Measurements from ENCODE around the gene FOXRED1.

Gene FOXRED1

DNA sequence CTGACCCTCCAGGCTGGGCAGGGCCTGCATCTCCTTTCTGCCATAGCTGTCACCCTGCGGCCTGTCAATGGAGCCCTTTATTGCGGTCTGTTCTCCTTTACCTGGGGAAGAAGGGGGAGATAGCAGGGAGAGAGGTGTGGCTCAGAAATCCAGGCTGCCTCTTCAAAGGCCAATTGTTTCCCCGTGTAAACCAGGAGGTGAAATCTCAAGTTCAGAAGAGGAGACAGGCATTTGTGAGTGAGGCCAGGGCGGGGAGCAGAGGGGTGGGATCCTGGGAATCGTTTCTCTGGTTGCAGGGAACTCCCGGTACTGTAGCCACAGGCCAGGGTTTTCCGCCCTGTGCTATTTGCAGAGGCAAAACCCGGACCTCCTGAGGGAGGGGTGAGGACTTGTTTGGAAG, 44.0 kb downstream of the FOXRED1 start:
- DNase-seq: no peak

DNA sequence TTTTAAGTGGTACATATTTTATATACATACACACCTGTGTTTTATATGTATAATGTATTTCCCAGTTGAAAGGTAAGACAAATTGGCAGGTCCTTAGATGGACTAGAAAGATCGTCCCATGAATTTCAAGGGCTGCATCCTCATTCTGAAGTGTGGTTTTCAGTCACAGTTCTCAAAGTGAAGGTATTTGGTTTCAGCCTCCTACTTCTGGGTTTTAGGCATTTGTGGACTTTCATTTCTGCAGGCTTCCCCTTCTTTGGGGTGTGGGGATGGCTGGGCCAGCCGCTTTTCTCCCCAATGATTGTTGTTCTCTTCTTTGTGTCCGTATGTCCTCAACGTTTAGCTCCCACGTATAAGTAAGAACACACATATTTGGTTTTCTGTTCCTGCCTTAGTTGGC, 44.9 kb downstream of the FOXRED1 start:
- DNase-seq: no peak

DNA sequence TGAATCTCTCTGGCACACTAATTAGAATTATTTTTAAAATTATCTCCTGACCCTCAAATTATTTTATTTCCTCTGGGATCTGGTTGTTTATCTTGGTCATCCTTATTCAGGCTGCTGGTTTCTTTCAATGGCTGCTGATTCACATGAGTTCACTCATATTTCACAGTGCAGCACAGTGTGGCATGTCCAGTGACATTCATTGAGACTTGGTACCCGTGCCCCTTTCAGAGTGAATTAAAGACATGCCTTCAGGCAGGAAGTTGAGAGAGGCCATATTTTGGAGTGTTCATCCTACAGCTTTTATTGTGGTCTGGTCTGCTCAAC, 48.4 kb downstream of the FOXRED1 start:
- DNase-seq: no peak

DNA sequence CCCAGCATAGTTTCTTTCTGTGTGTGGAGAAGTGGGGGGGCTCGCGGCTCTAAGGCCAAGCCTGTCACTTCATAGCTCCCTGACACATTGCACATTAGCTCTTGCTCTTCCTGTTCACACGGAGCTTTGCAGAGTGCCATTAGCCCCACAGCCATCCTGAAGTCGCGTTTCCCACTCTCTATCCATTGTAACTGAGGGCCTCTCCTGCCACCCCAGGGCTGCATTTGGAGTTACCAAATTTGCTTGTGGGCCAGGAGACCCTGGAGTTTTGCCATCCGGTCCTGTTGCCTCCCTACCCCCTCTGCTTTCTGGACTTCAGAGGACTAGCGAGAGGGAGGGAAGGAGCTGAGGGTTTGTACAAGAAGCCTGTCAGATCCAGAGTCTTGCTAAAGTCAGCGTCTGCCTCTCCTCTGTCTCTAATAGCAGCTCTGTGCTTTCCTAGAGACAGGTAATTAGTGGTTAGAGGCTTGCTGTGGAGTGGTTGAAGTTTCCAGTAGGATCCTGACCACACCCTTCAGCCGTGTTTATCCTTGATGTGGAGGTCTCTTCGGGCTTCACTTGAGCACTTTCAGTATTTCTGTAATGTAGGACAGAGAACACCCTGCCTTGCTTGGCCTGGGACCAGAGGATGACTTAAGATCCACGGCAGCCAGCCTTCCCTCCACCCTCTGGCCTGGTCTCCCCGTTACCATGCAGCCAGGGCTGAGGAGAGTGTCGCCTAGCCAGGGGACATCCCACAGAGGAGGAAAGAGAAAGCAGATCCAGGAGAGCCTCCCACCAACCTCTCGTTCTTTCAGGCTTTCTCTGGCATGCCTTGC, 49.0 kb downstream of the FOXRED1 start:
- no peak for DNase-seq

DNA sequence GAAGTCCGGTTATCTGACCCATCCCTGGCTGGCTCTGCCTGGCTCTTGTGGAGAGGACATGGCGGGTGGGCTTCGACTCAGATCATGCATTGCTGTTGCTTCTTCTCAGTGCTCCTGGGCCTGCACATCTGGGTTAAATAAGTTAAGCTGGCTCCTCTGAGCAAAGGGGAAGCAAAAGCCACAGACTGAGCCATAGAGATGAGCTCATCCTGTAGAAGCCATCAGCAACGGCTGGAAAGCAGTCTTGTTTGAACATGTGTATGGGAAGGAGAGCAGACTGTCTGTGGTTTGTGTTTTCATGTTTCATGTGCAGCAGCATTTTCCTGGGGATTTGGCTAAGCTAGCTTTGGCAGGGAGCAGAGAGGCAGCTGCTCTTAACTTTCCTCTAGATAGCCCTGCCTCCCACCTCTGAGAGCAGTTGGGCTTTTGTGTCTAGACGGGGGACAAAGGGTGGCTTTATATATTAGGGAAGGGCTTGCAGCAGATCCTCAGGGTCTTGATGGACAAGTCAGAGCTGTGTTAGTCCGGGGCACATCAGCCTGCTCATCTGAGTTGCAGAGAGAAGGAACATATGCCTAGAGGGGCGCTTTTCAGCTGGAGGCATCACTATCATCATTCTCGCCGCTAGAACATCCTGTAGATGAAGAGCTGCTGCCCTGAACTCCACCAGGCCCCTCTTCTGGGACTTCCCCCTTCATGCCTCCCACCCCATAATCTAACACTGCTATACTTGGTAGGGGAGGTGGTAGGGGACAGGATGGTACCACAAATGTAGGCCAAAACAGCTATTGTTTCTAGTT, 49.8 kb downstream of the FOXRED1 start:
- peak; percentile 42 for DNase-seq

DNA sequence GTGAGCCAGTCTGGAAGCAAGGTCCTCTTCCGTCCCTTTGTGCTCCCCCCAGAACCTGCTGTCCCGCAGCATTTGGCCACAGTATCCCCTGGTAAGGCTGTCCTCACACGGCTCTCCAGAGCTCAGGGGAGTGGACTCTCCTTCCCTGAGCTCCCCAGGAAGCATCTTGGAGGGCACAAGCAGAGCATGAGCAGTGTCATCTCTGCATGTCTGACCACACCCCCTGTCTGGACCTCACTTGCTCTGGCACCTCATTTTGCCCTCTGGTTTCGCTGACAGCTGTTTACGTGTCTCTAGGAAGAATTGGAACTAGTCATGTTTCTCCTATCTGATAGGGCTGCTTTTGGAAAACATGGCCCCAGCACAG, 50.4 kb downstream of the FOXRED1 start:
- no peak for DNase-seq

DNA sequence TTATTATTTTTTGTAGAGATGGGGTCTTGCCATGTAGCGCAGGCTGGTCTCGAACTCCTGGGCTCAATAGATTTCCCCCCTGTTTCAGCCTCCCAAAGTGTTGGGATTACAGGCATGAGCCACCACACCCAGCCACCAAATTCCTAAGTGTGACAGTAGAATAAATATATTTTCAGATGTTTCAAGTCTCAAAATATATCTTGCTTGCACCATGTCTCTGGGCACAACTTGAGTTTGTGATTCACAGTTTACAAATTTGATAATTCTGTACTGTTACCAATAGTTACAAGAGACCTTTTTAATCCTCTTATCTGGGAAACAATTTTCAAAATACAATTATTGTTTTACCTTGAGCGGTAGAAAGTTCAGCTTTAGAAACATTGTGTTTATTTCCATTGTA, 54.0 kb downstream of the FOXRED1 start:
- DNase-seq: no peak

DNA sequence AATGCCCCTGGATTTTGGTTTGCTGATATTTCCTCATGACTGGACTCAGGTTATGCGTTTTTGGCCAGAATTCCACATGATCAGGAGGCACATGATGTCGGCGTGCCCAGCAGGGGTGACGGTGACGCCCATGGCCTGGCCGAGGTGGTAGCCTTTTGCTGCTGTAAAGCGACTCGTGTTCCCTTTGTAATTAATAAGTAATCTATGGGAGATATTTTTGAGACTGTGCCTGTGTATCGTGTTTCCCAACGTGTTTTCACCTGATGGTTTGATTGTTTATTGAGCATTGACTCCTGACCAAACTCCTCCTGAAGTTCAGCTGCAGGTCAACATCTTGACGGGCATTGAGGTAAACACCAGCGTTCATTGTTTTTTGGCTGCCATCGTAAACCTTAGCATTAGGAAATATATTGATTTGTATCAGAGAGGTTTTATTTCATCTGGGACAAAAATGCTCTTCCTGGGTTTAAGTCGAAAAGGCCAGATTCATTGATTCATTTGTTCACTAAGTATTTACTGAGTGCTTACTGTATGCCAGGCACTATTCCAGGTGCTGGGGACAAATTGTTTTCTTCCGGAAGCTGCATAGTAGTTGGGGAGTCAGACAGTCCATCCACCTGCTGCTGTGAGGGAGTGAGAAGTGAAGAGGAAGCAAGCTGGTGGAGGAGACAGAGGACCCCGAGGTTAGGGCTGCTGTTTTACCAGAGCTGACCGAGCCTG, 58.5 kb downstream of the FOXRED1 start:
- DNase-seq: peak; percentile 21
